ENCODE data around the gene GPR17. TPM values are rescaled to one million over a fixed set of nuclear protein-coding genes. Genes with fewer than 3 reads are reported as not detected.

GPR17 gene
- total and polyA plus RNA-seq, 4 donors = 0.30 to 1.4 (median 0.40) TPM; not detected in 1

DNA sequence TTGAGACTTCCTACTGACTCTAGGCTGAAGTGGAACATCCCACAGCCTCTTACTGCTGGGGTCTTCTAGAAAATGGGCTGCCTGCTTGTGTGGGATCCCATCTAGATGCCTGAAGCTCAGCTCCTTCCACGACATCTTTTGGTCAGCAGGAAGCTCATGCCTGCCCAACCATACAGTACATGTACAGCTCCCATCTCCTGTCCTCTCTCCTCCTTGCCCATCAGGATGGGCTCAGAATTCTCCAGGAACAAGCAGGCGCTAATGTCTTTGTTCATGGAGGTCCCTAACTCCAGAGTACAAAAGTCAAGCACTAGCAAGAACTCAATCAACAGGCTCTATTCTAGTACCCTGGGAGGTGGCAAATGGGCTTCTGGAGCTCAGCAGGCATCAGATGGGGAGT lies 31.7 kb upstream of the GPR17 start:
- Histone ChIP-seq H3K9ac (ENCODE audit: insufficient read depth in 1 of 2, low read length in 2 of 2) (no peak overlapping the region), H3K27me3 (ENCODE audit: control insufficient read depth in 3 of 3, insufficient read depth in 3 of 3, low read length in 2 of 3) (no peaks in the 10 kb centered on the region), H3K4me1 (ENCODE audit: control insufficient read depth in 5 of 5, insufficient read depth in 5 of 5, low read length in 5 of 5) (no peaks in the 10 kb centered on the region), H3K9me3 (ENCODE audit: control insufficient read depth in 4 of 4, insufficient read depth in 3 of 4, low read length in 3 of 4) (peaks cover 0 to 29% (median 4%) of the 10 kb centered on the region in 4 donors), H3K27ac (ENCODE audit: low read depth in 1 of 2, low read length in 1 of 2) (no peak overlapping the region), H3K36me3 (ENCODE audit: control insufficient read depth in 4 of 4, insufficient read depth in 4 of 4, low read length in 4 of 4) (no peaks in the 10 kb centered on the region), H3K4me3 (no peak overlapping the region)
- TF ChIP-seq, protein P1, sequence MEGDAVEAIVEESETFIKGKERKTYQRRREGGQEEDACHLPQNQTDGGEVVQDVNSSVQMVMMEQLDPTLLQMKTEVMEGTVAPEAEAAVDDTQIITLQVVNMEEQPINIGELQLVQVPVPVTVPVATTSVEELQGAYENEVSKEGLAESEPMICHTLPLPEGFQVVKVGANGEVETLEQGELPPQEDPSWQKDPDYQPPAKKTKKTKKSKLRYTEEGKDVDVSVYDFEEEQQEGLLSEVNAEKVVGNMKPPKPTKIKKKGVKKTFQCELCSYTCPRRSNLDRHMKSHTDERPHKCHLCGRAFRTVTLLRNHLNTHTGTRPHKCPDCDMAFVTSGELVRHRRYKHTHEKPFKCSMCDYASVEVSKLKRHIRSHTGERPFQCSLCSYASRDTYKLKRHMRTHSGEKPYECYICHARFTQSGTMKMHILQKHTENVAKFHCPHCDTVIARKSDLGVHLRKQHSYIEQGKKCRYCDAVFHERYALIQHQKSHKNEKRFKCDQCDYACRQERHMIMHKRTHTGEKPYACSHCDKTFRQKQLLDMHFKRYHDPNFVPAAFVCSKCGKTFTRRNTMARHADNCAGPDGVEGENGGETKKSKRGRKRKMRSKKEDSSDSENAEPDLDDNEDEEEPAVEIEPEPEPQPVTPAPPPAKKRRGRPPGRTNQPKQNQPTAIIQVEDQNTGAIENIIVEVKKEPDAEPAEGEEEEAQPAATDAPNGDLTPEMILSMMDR (IDR thresholded peaks at IDR 0.05; ENCODE audit: control extremely low read depth, extremely low read depth) = no peak
- DNase-seq (no peak), ATAC-seq (ENCODE audit: insufficient read depth, low FRiP score) (no peak)
- WGBS, 2 donors = 95 to 100% methylated on average over 2 of the region's 2 CpGs

DNA sequence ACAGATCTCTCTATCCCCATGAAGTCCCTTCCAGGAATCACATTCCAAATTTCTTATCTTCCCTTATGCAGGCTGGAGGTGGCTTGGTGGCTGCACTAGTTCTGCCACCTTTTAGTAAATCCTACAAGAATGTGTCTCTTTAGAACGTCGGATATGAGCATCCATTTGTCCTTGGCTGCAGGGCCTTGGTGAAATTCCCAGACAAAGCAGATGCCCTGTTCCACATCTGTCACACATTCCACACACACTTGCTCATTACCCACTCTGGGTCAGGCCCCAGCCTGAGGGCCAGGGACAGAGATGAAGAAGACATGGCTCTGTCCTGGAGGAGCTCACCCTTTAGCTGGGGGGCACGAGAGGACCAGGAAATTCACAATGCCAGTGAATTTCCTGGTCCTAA lies 31.2 kb upstream of the GPR17 start:
- H3K4me1 ChIP-seq (ENCODE audit: control insufficient read depth in 5 of 5, insufficient read depth in 5 of 5, low read length in 5 of 5) = no peaks in the 10 kb centered on the region
- TF ChIP-seq, protein P1 (IDR thresholded peaks at IDR 0.05; ENCODE audit: control extremely low read depth, extremely low read depth) = no peak
- H3K4me3 ChIP-seq = no peak overlapping the region
- no peaks in the 10 kb centered on the region for H3K27me3 ChIP-seq (ENCODE audit: control insufficient read depth in 3 of 3, insufficient read depth in 3 of 3, low read length in 2 of 3)
- H3K36me3 ChIP-seq (ENCODE audit: control insufficient read depth in 4 of 4, insufficient read depth in 4 of 4, low read length in 4 of 4) = no peaks in the 10 kb centered on the region
- H3K9me3 ChIP-seq (ENCODE audit: control insufficient read depth in 4 of 4, insufficient read depth in 3 of 4, low read length in 3 of 4) = peaks cover 0 to 29% (median 4%) of the 10 kb centered on the region in 4 donors
- no peak for ATAC-seq (ENCODE audit: insufficient read depth, low FRiP score)
- WGBS, 2 donors = 81 to 89% methylated on average over 3 of the region's 3 CpGs
- no peak for DNase-seq
- no peak overlapping the region for H3K27ac ChIP-seq (ENCODE audit: low read depth in 1 of 2, low read length in 1 of 2)
- no peak overlapping the region for H3K9ac ChIP-seq (ENCODE audit: insufficient read depth in 1 of 2, low read length in 2 of 2)

DNA sequence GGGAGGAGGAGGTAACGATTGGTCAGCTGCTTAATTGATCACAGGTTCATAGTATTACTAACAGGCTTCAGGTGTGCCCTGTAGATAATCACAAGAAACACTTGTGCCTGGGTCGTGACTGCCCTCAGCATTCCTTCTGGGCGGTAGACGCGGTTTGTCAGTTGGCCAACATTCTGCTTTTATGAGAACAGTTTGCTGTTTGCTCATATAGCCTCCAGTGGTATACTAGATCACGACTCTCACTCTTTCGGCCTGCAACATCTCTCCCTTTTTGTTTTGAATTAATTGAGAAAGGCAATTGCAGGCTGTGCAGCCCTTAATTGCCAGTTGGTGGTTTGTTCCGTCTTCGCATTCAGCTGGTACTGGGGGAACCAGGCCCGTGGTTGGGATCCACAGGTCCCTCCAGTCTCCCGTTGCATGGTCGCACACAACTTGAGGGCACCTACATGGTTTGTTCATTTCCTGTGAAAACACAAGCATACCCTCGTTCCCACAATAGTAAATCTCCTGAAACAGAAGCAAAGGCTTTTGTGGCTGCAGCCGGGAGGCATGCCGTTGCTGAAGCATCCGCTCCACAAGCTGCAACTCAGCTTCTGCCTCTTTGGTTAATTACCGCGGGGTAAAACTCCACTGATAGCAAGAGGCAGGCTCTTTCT lies 30.3 kb upstream of the GPR17 start:
- no peak for ATAC-seq (ENCODE audit: insufficient read depth, low FRiP score)
- WGBS, 2 donors = 53 to 64% methylated on average over 18 of the region's 18 CpGs

More for the DNA sequence above, 30.3 kb upstream of the GPR17 start:
- Histone ChIP-seq H3K9ac (ENCODE audit: insufficient read depth in 1 of 2, low read length in 2 of 2) (no peak overlapping the region), H3K9me3 (ENCODE audit: control insufficient read depth in 4 of 4, insufficient read depth in 3 of 4, low read length in 3 of 4) (peaks cover 0 to 29% (median 4%) of the 10 kb centered on the region in 4 donors), H3K27me3 (ENCODE audit: control insufficient read depth in 3 of 3, insufficient read depth in 3 of 3, low read length in 2 of 3) (no peaks in the 10 kb centered on the region), H3K4me3 (no peak overlapping the region), H3K27ac (ENCODE audit: low read depth in 1 of 2, low read length in 1 of 2) (no peak overlapping the region), H3K36me3 (ENCODE audit: control insufficient read depth in 4 of 4, insufficient read depth in 4 of 4, low read length in 4 of 4) (no peaks in the 10 kb centered on the region), H3K4me1 (ENCODE audit: control insufficient read depth in 5 of 5, insufficient read depth in 5 of 5, low read length in 5 of 5) (no peaks in the 10 kb centered on the region)
- TF ChIP-seq, protein P1 (IDR thresholded peaks at IDR 0.05; ENCODE audit: control extremely low read depth, extremely low read depth) = no peak
- no peak for DNase-seq

All from lung (tissue), 12 donors.